HG02840 (cell line): ENCODE data around the gene USP37.

Experiments
- ATAC-seq: cut with Tn5 transposase; IDR thresholded peaks from one replicate; pipeline ENCODE4 v1.9.1; 2021; ENCODE audit warnings: mild to moderate bottlenecking, moderate library complexity, moderate number of reproducible peaks; ENCODE audit not compliant: unreplicated experiment, low FRiP score

The USP37 gene

DNA sequence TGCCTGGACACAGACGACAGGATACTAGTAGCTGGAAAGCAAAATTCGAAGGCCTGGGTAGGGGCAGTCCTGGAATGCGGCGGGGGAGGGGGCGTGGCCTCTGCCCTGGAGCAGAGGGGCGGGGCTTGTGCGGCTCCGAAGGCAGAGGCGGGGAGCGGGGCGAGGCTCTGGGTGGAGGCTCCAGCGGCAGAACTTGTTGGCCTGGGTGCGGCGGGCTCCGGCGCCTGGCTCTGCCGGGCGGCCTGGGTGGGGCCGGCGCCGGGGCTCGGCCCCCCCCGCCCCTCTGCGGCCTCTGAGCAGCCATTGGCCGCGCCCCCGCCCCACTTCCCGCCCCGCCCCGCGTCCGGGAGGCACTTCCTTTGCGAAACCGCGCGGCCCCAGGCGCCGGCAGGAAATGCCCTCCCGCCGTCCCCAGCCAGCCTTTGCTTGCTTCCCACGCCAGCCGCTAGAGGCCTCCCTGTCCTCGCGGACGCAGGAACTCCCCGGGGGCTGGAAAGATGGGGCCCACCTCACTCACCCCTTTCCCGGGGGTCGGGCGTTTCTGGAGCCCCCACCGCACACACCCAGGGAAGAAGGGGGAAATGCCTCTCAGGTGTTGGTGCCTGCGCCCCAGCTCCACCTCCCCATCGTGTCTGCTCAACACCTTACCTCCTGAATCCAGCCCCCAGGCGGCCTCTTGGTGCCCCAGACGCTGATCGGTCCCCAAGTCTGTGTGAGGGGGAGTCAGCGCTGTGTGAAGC lies 161.8 kb downstream of the USP37 start:
- ATAC-seq = peak; percentile 74

GRCh38 chr2:218405746-218406208 lies 162.4 kb downstream of the USP37 start:
- no peak for ATAC-seq

- ATAC-seq = no peak
Observed at GRCh38 chr2:218405086-218405745, 162.9 kb downstream of the USP37 start.

- ATAC-seq = no peak
Observed at GRCh38 chr2:218404351-218405085, 163.6 kb downstream of the USP37 start.

DNA sequence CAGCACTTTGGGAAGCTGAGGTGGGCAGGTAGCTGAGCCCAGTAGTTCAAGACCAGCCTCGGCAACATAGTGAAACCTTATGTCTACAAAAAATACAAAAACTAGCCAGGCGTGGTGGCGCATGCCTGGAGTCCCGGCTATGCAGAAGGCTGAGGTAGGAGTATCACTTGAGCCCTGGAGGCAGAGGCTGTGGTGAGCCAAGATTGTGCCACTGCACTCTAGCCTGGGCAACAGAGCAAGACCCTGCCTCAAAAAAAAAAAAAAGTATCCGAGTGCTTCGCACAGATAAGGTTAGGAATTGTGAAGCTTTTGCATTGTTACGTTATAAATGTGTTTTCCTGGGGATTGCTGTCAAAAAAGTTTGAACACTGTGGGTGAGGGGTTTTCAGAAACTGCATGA lies 164.3 kb downstream of the USP37 start:
- ATAC-seq = no peak

- ATAC-seq = no peak
Observed at GRCh38 chr2:218402911-218403411, 165.2 kb downstream of the USP37 start.

- no peak for ATAC-seq
Observed at GRCh38 chr2:218402491-218402901, 165.7 kb downstream of the USP37 start.

GRCh38 chr2:218401890-218402289 lies 166.3 kb downstream of the USP37 start:
- no peak for ATAC-seq

DNA sequence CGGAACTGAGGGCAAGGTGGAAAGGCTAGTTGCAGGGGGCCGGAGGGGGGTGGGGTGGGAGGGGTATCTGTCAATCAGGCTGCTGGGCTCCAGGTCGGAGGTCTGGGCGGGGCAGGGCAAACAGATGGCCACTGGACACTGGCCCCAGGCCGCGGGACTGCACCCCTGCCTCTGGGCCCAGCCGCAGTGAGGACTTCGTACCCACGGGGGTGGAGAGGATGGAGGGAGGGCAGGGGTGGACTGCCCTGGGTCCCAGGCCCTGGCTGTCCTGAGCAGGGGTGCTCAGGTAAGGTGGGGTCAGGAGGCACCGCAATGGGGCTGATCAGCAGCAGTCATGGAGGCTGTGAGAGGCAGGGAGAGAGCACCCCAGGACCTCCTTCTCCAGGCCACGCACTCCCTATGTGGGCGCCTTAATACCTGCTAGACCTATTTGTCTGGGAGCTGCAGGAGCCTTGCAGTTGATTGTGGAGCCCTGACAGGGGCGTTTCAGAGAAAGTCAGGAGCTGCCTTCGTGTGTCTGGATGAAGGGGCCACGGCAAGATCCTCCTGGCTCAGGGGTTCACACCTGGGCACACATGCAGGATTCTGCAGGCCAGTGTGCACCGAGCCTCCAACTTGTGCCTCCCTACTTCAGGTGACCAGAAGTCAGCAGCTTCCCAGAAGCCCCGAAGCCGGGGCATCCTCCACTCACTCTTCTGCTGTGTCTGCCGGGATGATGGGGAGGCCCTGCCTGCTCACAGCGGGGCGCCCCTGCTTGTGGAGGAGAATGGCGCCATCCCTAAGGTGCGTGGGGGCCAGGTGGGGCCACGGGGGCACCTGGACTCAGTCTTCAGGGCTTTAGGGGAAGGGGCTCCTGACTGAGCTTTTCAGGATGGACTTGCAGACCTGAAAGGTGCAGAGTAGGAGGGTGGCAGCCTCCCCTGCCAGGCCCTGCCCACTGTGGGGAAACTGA lies 166.9 kb downstream of the USP37 start:
- no peak for ATAC-seq
